ENCODE measurements around the gene TMPRSS4.
"Not testable (repeated sequence)": the region's sequence is repeated elsewhere in the genome, so short reads cannot be mapped to it uniquely, and the experiment has no call there.

DNA sequence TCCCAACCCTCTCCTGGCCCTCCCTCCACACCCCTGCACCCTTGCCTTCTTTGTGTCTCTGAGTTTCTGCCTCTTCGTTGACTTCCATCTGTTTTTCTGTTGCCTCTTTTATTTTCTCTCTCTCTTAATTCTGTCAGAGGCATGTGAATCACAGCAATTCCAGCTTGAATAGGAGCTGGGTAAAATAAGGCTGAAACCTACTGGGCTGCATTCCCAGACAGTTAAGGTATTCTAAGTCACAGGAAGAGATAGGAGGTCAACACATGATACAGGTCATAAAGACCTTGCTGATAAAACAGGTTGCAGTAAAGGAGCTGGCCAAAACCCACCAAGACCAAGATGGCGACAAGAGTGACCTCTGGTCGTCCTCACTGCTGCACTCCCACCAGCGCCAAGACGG, 14.2 kb upstream of the TMPRSS4 start:
- TF ChIP-seq, protein P1, sequence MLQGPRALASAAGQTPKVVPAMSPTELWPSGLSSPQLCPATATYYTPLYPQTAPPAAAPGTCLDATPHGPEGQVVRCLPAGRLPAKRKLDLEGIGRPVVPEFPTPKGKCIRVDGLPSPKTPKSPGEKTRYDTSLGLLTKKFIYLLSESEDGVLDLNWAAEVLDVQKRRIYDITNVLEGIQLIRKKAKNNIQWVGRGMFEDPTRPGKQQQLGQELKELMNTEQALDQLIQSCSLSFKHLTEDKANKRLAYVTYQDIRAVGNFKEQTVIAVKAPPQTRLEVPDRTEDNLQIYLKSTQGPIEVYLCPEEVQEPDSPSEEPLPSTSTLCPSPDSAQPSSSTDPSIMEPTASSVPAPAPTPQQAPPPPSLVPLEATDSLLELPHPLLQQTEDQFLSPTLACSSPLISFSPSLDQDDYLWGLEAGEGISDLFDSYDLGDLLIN (CRISPR knock-in tag; IDR thresholded peaks at IDR 0.05; ENCODE audit: borderline replicate concordance) = not testable (repeated sequence)
- not testable (repeated sequence) for TF ChIP-seq ARHGAP35 (CRISPR knock-in tag; IDR thresholded peaks at IDR 0.05; ENCODE audit: borderline replicate concordance); XBP1 (CRISPR knock-in tag; IDR thresholded peaks at IDR 0.05)

All from HepG2 (cell line).